ENCODE measurements around the gene SCGB1D4.

The SCGB1D4 gene

DNA sequence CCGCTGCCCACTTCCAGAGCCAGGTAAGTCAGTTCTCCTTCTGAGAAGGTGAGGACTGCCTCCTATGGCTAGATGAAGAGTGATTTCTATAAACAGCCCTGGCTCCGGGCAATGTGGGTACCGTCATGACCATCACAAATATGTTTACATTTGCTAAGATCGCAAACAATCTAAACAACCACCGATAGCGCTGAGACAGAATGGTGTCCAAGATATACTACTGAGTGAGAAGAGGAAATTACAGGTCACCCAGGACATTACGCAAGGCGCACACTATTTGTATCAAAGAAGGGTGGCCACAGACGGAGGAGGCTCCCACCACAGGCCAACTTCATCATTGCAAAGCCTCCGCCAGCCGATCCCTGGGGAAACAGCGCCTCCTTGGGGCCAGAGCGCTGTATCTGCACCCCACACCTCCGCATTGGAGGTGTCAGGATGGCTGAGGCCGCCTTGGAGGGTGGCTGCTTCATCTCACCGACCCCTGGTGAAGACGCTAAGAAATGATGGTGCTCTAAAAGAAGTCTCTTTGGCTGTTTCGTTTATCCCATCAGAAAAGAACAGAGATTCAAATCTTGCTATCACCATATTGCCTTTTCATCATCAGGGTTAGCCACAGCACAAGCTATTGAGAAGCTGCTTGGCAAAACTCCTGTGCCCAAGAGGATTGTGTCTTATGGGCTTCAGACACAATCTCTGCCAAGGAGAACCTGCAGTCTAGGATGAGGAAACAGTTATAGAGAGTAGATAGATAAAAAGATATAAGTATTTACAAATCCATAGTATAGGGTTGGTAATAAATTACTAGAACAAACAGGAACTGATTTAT, 26.1 kb upstream of the SCGB1D4 start:
- Mint-ChIP-seq H3K4me3 (no peak overlapping the region), H3K27ac (no peak overlapping the region), H3K9me3 (no peaks in the 10 kb centered on the region), H3K27me3 (ENCODE audit: low read depth, poor library complexity) (peaks cover 46% of the 10 kb centered on the region), H3K4me1 (peaks cover 30% of the 10 kb centered on the region), H3K36me3 (ENCODE audit: low read depth) (no peaks in the 10 kb centered on the region)
- peak; percentile 68 for DNase-seq
- TF ChIP-seq, protein P1, sequence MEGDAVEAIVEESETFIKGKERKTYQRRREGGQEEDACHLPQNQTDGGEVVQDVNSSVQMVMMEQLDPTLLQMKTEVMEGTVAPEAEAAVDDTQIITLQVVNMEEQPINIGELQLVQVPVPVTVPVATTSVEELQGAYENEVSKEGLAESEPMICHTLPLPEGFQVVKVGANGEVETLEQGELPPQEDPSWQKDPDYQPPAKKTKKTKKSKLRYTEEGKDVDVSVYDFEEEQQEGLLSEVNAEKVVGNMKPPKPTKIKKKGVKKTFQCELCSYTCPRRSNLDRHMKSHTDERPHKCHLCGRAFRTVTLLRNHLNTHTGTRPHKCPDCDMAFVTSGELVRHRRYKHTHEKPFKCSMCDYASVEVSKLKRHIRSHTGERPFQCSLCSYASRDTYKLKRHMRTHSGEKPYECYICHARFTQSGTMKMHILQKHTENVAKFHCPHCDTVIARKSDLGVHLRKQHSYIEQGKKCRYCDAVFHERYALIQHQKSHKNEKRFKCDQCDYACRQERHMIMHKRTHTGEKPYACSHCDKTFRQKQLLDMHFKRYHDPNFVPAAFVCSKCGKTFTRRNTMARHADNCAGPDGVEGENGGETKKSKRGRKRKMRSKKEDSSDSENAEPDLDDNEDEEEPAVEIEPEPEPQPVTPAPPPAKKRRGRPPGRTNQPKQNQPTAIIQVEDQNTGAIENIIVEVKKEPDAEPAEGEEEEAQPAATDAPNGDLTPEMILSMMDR (IDR thresholded peaks at IDR 0.05) = peak; percentile 64

DNA sequence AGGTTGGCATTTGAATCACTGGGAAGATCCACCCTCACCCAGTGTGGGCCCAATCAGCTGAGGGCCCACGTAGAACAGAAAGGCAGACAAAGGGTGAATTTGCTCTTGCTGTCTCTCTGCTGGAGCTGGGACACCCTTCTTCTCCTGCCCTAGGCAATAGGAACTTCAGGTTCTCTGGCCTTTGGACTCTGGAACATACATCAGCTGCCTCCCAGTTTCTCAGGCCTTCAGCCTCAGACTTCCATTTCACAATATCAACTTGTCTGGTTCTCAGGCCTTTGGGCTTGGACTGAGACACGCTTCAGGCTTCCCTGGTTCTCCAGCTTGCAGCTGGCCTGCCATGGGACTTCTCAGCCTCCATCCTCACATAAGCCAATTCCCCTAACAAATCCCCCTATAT, 23.6 kb upstream of the SCGB1D4 start:
- no peak overlapping the region for H3K4me3 Mint-ChIP-seq
- no peak overlapping the region for H3K27ac Mint-ChIP-seq
- no peak for DNase-seq
- no peaks in the 10 kb centered on the region for H3K9me3 Mint-ChIP-seq
- peaks cover 41% of the 10 kb centered on the region for H3K27me3 Mint-ChIP-seq (ENCODE audit: low read depth, poor library complexity)
- TF ChIP-seq, protein P1 (IDR thresholded peaks at IDR 0.05) = no peak
- H3K4me1 Mint-ChIP-seq = peaks cover 25% of the 10 kb centered on the region
- H3K36me3 Mint-ChIP-seq (ENCODE audit: low read depth) = no peaks in the 10 kb centered on the region

DNA sequence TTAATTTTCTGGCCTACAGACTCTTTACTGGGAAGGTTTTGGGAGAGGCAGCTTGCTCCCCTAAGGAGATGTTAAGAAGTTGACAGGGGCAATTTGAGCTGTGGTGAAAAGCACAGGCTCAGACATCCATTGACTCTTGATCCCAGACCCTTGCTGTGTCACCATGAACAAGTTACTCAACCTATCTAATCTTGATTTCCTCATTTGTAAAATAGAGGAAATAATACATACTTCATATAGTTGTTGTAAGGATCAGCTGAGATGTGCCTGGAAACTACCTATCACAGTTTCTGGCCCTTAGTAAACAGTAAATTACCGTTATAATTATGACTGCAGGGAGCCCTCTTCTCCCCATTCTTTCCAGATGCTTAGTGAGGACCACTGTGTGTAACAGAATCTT, 16.6 kb upstream of the SCGB1D4 start:
- DNase-seq = no peak
- Mint-ChIP-seq H3K36me3 (ENCODE audit: low read depth) (no peaks in the 10 kb centered on the region), H3K27ac (no peak overlapping the region), H3K4me3 (no peak overlapping the region), H3K27me3 (ENCODE audit: low read depth, poor library complexity) (peaks cover 57% of the 10 kb centered on the region), H3K4me1 (no peaks in the 10 kb centered on the region), H3K9me3 (no peaks in the 10 kb centered on the region)
- TF ChIP-seq, protein P1 (IDR thresholded peaks at IDR 0.05) = no peak

DNA sequence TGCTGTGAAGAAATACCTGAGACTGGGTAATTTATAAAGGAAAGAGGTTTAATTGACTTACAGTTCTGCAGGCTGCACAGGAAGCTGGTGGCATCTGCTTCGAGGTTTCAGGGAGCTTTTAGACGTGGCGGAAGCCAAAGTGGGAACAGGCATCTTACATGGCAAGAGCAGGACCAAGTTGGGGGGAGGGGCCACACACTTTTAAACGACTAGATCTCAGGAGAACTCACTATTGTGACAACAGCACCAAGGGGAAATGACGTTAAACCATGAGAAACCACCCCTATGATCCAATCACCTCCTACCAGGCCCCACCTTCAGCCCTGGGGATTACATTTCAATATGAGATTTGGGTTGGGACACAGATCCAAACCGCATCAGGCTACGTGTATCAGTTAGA, 11.1 kb upstream of the SCGB1D4 start:
- H3K9me3 Mint-ChIP-seq = peaks cover 17% of the 10 kb centered on the region
- H3K27me3 Mint-ChIP-seq (ENCODE audit: low read depth, poor library complexity) = peaks cover 46% of the 10 kb centered on the region
- H3K4me3 Mint-ChIP-seq = no peak overlapping the region
- H3K27ac Mint-ChIP-seq = no peak overlapping the region
- H3K4me1 Mint-ChIP-seq = no peaks in the 10 kb centered on the region
- no peak for DNase-seq
- no peaks in the 10 kb centered on the region for H3K36me3 Mint-ChIP-seq (ENCODE audit: low read depth)
- TF ChIP-seq, protein P1 (IDR thresholded peaks at IDR 0.05) = no peak

DNA sequence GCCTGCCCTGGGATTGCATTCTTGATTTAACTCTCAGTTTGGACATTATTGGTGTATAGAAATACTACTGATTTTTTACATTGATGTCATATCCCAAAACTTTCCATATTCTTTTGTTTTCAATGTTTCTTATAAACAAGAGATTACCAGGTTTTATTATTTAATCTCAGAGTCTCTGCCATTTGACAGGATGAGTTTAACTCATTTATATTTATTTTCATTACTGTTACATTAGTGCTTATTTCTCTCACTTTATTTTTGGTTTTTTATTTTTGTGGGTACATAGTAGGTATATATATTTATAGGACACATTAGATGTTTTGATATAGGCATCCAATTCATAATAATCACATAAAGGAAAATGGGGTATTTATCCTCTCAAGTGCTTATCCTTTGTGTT, 9.1 kb upstream of the SCGB1D4 start:
- H3K9me3 Mint-ChIP-seq = peaks cover 17% of the 10 kb centered on the region

More for the DNA sequence above, 9.1 kb upstream of the SCGB1D4 start:
- H3K27me3 Mint-ChIP-seq (ENCODE audit: low read depth, poor library complexity) = peaks cover 30% of the 10 kb centered on the region
- no peaks in the 10 kb centered on the region for H3K36me3 Mint-ChIP-seq (ENCODE audit: low read depth)
- no peak overlapping the region for H3K4me3 Mint-ChIP-seq
- DNase-seq = no peak
- TF ChIP-seq, protein P1 (IDR thresholded peaks at IDR 0.05) = no peak
- no peaks in the 10 kb centered on the region for H3K4me1 Mint-ChIP-seq
- no peak overlapping the region for H3K27ac Mint-ChIP-seq

Data from nephron progenitor cell (in vitro differentiated cells).